Nephron (organoid): Measurements from ENCODE around the gene GNGT2.
"Not testable (repeated sequence)": the region's sequence is repeated elsewhere in the genome, so short reads cannot be mapped to it uniquely, and the experiment has no call there.

ENCODE experiments used
- H3K27ac Mint-ChIP-seq, 3 experiments: 2 replicates each; pipeline ENCODE4 v1.8.0; 2020; ENCODE audit warnings: mixed read lengths in 3 of 3, mild to moderate bottlenecking in 2 of 3, moderate library complexity in 1 of 3
- H3K27me3 Mint-ChIP-seq: 2 replicates; pipeline ENCODE4 v1.8.0; 2021; ENCODE audit warnings: low read depth, mild to moderate bottlenecking, moderate library complexity, mixed read lengths
- H3K36me3 Mint-ChIP-seq: 2 replicates; pipeline ENCODE4 v1.8.0; 2020; ENCODE audit warnings: low read depth, mixed read lengths
- H3K4me1 Mint-ChIP-seq: 2 replicates; pipeline ENCODE4 v1.8.0; 2020; ENCODE audit warnings: mixed read lengths
- H3K4me3 Mint-ChIP-seq, 3 experiments: 2 replicates each; pipeline ENCODE4 v1.8.0; 2020; ENCODE audit warnings: mild to moderate bottlenecking in 3 of 3, mixed read lengths in 3 of 3, moderate library complexity in 2 of 3
- H3K9me3 Mint-ChIP-seq: 2 replicates; pipeline ENCODE4 v1.8.0; 2020; ENCODE audit warnings: mixed read lengths
- TF ChIP-seq, protein P1 (sequence below), 3 experiments: fragments of 200-600 bp; sonication (generic); IDR thresholded peaks; one replicate each; pipeline ENCODE4 v1.5.0; 2021; ENCODE audit warnings: antibody characterized with exemption in 3 of 3; ENCODE audit not compliant: unreplicated experiment in 3 of 3

GNGT2 gene

DNA sequence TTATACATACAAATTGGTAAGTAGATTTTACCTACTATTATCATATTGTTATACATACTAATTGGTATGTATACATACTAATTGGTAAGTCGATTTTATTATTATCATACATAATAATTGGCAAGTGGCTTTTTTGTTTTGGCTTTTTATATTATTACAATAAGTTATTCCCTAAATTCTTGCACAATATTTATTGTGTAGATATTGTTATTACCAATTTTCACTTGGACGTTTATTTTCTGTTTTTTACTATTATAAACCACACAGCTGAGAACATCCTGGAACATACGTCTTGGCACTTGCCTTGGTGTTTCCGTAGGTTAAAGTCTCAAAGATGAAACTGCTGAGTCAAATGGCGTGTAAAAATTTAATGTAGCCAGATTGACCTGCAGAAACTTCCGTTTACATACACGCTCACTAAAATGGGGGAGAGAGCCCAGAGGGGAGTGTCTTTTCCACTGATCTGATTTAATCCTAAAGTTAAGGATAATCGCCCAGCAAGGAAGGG is 18.9 kb downstream of the GNGT2 start:
- Mint-ChIP-seq H3K27me3 (peaks cover 4% of the 10 kb centered on the region), H3K36me3 (no peaks in the 10 kb centered on the region), H3K9me3 (no peaks in the 10 kb centered on the region), H3K4me1 (no peaks in the 10 kb centered on the region), H3K4me3 (peak overlapping the region; percentile 88 to 95 (median 94)), H3K27ac (peak overlapping the region; percentile 98 to 100 (median 99))
- TF ChIP-seq, protein P1, sequence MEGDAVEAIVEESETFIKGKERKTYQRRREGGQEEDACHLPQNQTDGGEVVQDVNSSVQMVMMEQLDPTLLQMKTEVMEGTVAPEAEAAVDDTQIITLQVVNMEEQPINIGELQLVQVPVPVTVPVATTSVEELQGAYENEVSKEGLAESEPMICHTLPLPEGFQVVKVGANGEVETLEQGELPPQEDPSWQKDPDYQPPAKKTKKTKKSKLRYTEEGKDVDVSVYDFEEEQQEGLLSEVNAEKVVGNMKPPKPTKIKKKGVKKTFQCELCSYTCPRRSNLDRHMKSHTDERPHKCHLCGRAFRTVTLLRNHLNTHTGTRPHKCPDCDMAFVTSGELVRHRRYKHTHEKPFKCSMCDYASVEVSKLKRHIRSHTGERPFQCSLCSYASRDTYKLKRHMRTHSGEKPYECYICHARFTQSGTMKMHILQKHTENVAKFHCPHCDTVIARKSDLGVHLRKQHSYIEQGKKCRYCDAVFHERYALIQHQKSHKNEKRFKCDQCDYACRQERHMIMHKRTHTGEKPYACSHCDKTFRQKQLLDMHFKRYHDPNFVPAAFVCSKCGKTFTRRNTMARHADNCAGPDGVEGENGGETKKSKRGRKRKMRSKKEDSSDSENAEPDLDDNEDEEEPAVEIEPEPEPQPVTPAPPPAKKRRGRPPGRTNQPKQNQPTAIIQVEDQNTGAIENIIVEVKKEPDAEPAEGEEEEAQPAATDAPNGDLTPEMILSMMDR (IDR thresholded peaks at IDR 0.05; ENCODE audit: unreplicated experiment in 3 of 3) = no peak

DNA sequence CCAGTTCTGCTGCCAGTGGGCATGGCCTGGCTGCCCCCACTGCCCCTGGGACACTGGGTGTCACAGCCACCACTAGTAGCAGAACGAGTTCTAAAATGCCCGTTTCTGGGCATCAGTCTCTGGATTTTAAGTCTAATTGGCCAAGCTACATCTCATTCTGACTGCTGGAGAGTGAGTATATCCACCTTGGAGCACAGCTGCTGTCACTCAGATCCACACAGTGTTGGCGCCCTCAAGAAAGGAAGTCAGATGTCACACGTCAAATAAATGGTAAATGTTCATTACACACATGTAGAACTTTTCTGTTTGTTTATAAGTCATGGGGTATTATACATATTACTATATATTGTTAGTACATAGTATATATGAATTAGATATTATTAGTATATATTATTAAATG is 19.4 kb downstream of the GNGT2 start:
- Mint-ChIP-seq H3K9me3 (peaks cover 5% of the 10 kb centered on the region), H3K4me1 (no peaks in the 10 kb centered on the region), H3K4me3 (peak overlapping the region; percentile 73 to 78 (median 77)), H3K36me3 (no peaks in the 10 kb centered on the region), H3K27ac (peak overlapping the region in 1 of 3 experiments; percentile 20), H3K27me3 (peaks cover 4% of the 10 kb centered on the region)
- TF ChIP-seq, protein P1 (IDR thresholded peaks at IDR 0.05; ENCODE audit: unreplicated experiment in 3 of 3) = no peak

DNA sequence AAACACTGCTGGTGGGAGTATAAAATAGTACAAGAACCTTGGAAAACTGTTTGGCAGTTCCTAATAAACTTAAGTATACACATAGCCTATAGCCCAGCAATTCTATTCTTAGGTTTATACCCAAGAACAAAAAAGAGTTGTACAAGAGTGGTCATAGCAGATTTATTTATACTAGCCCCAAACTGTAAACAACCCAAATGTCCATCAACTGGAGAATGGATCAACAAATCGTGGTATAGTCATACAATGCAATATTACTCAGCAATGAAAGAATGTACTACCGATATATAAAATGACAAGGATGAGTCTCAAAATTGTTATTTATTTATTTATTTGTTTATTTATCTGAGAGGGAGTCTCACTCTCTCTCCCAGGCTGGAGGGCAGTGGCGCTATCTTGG is 23.1 kb downstream of the GNGT2 start:
- Mint-ChIP-seq H3K4me1 (no peaks in the 10 kb centered on the region), H3K27me3 (peaks cover 16% of the 10 kb centered on the region), H3K4me3 (no peak overlapping the region), H3K27ac (no peak overlapping the region), H3K36me3 (no peaks in the 10 kb centered on the region), H3K9me3 (peaks cover 25% of the 10 kb centered on the region)
- TF ChIP-seq, protein P1 (IDR thresholded peaks at IDR 0.05; ENCODE audit: unreplicated experiment in 3 of 3) = no peak

DNA sequence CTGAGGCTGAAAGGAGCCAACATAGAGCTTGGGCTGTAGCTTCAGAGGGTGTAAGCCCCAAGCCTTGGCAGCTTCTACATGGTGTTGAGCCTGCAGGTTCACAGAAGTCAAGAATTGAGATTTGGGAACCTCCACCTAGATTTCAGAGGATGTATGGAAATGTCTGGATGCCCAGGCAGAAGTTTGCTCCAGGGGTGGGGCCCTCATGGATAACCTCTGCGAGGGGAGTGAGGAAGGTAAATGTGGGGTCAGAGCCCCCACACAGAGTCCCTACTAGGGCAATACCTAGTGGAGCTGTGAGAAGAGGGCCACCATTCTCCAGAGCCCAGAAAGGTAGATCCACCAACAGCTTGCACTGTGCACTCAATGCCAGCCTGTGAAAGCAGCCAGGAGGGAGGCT is 25.0 kb downstream of the GNGT2 start:
- peaks cover 20% of the 10 kb centered on the region for H3K27me3 Mint-ChIP-seq
- H3K36me3 Mint-ChIP-seq, H3K4me1 Mint-ChIP-seq, H3K4me3 Mint-ChIP-seq, H3K27ac Mint-ChIP-seq: not testable (repeated sequence)
- peaks cover 28% of the 10 kb centered on the region for H3K9me3 Mint-ChIP-seq

DNA sequence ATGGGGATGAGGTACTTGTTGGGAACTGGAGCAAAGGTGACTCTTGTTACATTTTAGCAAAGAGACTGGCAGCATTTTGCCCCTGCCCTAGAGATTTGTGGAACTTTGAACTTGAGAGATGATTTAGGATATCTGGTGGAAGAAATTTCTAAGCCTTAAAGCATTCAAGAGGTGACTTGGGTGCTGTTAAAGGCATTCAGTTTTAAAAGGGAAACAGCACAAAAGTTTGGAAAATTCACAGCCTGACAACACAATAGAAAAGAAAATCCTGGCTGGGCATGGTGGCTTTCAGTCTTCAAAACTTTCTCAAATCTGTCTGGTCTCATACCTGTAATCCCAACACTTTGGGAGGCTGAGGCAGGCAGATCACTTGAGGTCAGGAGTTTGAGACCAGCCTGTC is 25.9 kb downstream of the GNGT2 start:
- Mint-ChIP-seq H3K27me3 (peaks cover 20% of the 10 kb centered on the region), H3K9me3 (peaks cover 28% of the 10 kb centered on the region)
- not testable (repeated sequence) for H3K4me3 Mint-ChIP-seq, H3K4me1 Mint-ChIP-seq, H3K36me3 Mint-ChIP-seq, H3K27ac Mint-ChIP-seq

DNA sequence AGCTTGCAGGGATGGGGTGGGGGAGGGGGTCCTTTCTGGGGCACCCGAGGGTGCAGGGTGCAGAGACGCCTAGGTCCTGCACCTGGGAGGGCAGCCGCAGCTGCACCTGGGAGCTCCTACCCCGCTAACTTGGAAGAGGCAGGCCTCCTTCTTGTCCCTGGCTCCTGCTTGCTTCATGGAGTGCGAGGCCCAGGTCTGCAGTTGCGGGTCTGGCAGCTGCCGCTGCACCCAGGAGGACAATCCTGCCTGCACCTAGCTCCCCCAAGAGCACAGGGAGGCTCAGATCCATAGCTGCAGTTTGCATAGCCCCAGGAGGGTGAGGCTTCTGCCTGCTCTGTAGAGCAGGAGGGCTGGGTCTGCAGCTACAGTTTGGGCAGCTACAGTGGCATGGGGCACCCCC is 26.6 kb downstream of the GNGT2 start:
- Mint-ChIP-seq H3K27me3 (peaks cover 20% of the 10 kb centered on the region), H3K4me1 (no peaks in the 10 kb centered on the region), H3K4me3 (no peak overlapping the region), H3K9me3 (peaks cover 28% of the 10 kb centered on the region), H3K36me3 (no peaks in the 10 kb centered on the region), H3K27ac (no peak overlapping the region)
- TF ChIP-seq, protein P1 (IDR thresholded peaks at IDR 0.05; ENCODE audit: unreplicated experiment in 3 of 3) = no peak

- Mint-ChIP-seq H3K36me3 (no peaks in the 10 kb centered on the region), H3K4me1 (no peaks in the 10 kb centered on the region), H3K9me3 (peaks cover 28% of the 10 kb centered on the region), H3K27ac (no peak overlapping the region), H3K4me3 (no peak overlapping the region), H3K27me3 (peaks cover 20% of the 10 kb centered on the region)
- TF ChIP-seq, protein P1 (IDR thresholded peaks at IDR 0.05; ENCODE audit: unreplicated experiment in 3 of 3) = no peak
Measured at GRCh38 chr17:49183341-49183740, 27.0 kb downstream of the GNGT2 start.
